Astrocyte of the cerebellum (primary cell): ENCODE measurements around the gene SYTL5.

Experiments used
- DNase-seq: peaks from one replicate; pipeline ENCODE4 v3.0.0-alpha.2; 2011; ENCODE audit warnings: low read depth
- H3K4me3 ChIP-seq: 2 replicates; pipeline ENCODE4 v1.5.1; 2011; ENCODE audit warnings: mild to moderate bottlenecking, low read depth, low read length, moderate library complexity
- CTCF ChIP-seq: IDR thresholded peaks from 2 replicates; pipeline ENCODE4 v1.5.1; 2012; ENCODE audit warnings: low read length, low read depth, moderate library complexity, mild to moderate bottlenecking; ENCODE audit errors: missing control alignments
- in situ Hi-C: cut with HindIII; loops from 2 replicates; pipeline ENCODE4 v1.10.0; 2017; ENCODE audit warnings: low sequenced_read_pairs

Gene SYTL5

GRCh38 chrX:38129366-38129765 is 123.0 kb downstream of the SYTL5 start:
- no peak for TF ChIP-seq CTCF
- H3K4me3 ChIP-seq: no peak overlapping the region
- in situ Hi-C loops: no loop called here
- DNase-seq: no peak

- no peak overlapping the region for H3K4me3 ChIP-seq
- in situ Hi-C loops: no loop called here
These were observed 132.0 kb downstream of the SYTL5 start for GRCh38 chrX:38138157-38138891.

GRCh38 chrX:38138900-38139299 is 132.5 kb downstream of the SYTL5 start:
- H3K4me3 ChIP-seq: no peak overlapping the region
- in situ Hi-C loops: no loop called here
- no peak for DNase-seq
- no peak for TF ChIP-seq CTCF

More at GRCh38 chrX:38138157-38138891, 132.0 kb downstream of the SYTL5 start:
- no peak for TF ChIP-seq CTCF
- no peak for DNase-seq

GRCh38 chrX:38142610-38143009 is 136.3 kb downstream of the SYTL5 start:
- no peak for TF ChIP-seq CTCF
- DNase-seq: peak; percentile 34
- no peak overlapping the region for H3K4me3 ChIP-seq
- in situ Hi-C loops: no loop called here

- H3K4me3 ChIP-seq: no peak overlapping the region
- peak; percentile 46 for DNase-seq
- in situ Hi-C loops: no loop called here
- TF ChIP-seq CTCF: no peak
These were observed 142.7 kb downstream of the SYTL5 start for GRCh38 chrX:38149016-38149415.

- in situ Hi-C loops: no loop called here
- TF ChIP-seq CTCF: no peak
- DNase-seq: no peak
- H3K4me3 ChIP-seq: no peak overlapping the region
These were observed 144.6 kb downstream of the SYTL5 start for GRCh38 chrX:38150993-38151392.
